C4-2B (cell line): ENCODE data around the gene SEBOX.

Experiments
- CTCF ChIP-seq: fragments of 450-650 bp; conservative IDR thresholded peaks from 2 replicates; pipeline ENCODE4 v1.5.1; 2017; ENCODE audit warnings: mild to moderate bottlenecking
- ZFX ChIP-seq: fragments of 450-650 bp; IDR thresholded peaks from 2 replicates; pipeline ENCODE4 v1.6.1; 2017

GRCh38 chr17:28334666-28335200, 30.3 kb downstream of the SEBOX start:
- TF ChIP-seq CTCF (no peak), ZFX (no peak)
